AG08395 (cell line): ENCODE results near the gene ACTR3C.
A peak's percentile ranks its signal among the peaks of the same experiment; 100 is the strongest.

ENCODE experiments used
- DNase-seq: peaks from one replicate; pipeline ENCODE4 v3.0.0; 2012; ENCODE audit warnings: mixed read lengths, low spot score

The ACTR3C gene

DNA sequence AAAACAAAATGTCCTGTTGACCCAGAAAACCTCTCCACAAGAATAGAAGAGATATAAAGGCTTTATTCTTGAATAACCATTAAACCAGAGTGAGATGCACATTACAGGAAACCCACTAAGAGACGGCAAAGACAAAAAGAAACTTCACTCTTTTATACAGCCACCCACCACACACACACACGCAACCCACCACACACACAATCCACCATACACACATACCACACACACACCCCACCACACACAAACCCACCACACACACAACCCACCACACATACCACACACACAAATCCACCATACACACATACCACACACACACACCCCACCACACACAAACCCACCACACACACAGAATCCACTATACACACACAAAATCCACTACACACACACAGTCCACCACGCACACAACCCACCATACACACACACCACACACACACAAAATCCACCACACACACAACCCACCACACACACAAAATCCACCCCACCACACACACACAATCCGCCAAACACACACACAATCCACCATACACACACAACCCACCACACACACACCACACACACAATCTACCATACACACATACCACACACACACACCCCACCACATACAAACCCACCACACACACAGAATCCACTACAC is 35.8 kb upstream of the ACTR3C start:
- no peak for DNase-seq

DNA sequence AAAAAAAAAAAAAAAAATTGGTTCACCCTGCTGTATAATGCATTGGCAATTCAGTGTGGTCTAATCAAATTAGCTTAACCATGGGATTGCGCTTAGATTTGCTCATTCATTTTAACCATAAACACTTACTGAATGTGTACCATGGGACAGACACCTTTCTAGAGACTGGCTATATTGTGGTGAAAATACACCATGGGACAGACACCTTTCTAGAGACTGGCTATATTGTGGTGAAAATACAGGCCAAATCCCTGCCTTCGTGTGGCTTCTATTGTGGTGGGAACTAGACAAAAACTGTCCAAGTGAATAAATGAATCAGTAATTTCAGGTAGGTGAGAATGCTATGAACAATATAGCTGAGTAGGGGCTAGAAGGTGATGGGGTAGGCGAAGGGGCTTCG is 35.1 kb upstream of the ACTR3C start:
- no peak for DNase-seq

DNA sequence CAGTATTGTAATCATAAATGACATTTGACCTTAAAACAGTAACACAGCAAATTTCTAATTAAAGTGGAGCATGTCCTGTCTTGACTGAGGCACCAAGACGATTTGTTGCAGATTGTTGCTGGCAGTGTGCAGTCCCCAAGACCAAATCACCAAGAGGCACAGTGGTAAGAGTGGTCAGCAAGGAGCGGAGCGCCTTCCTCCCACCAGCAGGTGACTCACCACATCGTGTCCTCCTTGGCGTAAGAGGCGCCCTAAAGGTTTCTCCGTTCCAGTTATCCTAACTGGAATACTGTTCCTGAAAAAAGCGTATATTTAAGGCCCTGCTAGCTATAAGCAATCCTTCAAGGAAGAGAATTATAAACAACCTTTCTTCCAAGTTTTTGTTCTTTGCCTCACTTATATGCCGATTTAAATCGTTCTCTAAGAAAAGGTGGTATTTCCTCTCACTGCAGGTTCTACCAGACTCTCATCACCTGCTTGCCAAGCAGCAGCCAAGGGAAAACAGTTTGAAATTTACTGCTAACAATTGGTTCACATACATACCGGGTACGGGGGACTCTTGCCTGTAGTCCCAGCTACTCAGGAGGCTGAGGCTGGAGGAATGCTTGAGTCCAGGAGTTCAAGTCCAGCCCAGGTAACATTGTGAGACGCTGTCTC is 34.6 kb upstream of the ACTR3C start:
- no peak for DNase-seq

DNA sequence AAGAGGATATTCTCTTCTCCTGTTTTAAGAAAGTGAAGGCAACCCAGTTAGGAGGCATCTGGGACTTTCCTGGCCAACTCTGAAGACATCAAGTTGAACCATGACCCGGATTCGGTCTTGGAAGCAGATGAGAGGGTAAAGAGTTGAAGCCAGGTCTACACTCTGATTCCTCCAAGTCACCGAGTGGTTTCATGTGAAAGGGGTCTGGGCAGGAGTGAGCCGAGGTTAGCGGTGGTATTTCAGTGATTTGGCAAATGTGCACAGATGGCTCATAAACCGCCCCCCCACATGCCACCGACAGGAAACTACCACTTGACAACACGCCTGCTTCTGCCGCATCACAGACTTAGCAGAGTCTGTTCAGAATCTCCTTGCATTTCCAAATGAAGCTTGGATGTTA is 33.9 kb upstream of the ACTR3C start:
- no peak for DNase-seq

DNA sequence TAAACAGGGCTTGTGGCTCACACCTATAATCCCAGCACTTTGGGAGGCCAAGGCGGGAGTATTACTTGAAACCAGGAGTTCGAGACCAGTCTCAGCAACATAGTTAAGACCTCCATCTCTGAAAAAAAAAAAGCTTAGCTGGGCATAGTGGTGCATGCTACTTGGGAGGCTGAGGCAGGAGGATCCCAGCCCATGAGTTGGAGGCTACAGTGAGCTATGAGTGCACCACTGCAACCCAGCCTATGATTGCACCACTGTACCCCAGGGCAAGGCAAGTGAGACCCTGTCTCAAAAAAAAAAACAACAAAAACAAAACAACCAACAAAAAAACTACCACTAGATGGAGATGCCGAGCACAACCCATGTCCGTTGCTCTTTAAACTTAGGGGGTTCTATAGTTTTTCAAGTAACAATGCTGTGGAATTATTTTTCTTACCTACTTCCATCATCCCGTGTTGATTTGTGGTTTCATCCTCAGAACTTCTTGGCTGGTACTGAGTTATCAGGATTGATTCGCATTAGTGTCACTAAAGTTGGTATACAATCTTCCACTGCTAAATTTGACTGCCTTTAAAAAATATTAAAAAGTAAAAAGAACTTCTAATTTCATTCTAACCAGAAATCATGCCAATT is 33.0 kb upstream of the ACTR3C start:
- DNase-seq, result peak; percentile 49

DNA sequence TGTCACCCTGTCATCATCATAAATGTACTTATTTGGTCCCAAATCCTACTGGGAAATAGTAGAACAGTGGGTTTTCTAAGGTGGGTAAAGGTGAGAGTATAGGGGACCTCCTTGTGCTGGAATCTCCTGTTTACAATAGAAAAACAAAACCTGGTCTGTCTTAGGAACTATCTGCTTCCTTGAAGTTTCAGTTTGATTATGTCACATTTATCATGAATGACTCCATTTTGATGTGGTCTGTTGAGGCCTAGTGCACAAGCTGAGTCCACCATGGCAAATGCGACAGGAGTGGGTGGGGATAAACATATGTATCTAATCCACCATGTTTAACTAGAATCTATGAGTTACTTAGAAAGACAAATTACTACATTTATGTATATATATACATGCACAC is 32.3 kb upstream of the ACTR3C start:
- no peak for DNase-seq

DNA sequence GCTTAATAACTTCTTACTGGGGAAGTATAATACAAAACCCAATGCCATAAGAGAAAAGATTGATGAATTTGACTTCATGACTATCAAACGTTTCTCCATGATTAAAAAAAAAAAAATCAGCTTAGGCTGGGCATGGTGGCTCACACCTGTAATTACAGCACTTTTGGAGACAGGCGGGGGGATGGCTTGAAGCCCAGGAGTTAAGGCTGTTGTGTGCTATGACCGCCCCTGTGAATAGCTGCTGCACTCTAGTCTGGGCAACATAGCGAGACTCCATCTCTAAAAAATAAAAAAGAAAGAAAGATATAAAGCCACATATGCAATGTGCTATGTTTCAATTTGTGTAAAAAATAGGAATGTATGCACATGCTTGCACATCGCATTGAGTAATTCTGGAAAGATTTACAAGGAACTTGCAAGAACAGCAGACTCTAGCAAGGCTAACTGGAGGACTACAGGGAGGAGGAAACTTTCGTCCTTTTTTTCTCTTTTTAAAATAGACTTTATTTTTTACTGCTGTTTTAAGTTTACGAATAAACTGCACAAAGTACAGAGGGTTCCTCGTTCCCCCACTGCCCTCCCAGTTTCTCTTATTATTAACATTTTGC is 28.3 kb upstream of the ACTR3C start:
- DNase-seq, result no peak

DNA sequence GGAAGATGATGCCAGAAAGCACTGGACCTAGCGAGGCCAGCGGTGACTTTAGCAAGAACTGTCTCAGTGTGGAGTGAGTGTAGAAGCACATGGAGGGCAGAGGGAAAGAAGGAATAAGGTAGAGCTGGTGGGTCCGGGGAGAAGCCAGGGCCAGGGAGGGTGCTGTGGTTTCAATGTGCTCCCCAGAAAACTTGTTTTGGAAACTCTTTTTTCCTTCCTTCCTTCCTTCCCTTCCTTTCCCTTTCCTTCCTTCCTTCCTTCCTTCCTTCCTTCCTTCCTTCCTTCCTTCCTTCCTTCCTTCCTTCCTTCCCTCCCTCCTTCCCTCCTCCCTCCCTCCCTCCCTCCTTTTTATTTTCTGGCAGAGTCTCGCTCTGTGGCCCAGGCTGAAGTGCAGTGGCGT is 23.6 kb upstream of the ACTR3C start:
- DNase-seq, result no peak

DNA sequence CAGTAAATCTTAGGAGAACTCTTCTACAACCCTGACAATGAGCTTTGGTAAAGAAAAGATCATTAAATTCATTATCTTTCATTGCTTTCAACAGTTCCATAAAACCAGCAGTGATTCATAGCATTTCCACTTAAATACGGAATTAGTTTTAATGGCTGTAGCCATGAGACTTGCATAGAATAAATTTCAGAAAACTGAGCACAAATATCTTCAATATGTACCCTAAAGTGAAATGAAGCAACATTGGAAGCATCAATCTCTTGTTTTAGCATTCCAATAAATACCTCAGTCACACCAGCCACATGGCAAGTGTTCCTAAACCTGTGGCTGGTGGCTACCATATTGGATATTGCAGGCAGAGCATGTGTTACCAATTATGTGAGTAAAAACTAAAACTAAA is 21.7 kb upstream of the ACTR3C start:
- DNase-seq, result no peak

DNA sequence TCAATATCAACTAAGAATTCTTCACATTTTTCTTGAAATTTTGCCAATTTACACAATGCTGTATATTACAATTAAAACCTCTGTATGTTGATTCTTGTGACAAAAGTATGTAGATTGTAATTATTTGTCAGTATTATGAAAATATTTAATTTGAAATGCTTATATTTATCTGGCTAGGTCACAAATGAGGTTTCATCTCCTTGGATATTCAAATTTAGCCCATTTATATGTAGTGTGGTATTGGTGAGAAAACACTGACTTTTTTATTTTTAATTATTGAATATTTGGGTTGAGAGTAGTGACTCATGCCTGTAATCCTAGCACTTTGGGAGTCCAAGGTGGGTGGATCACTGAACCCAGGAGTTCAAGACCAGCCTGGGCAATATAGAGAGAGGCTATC is 21.0 kb upstream of the ACTR3C start:
- no peak for DNase-seq

DNA sequence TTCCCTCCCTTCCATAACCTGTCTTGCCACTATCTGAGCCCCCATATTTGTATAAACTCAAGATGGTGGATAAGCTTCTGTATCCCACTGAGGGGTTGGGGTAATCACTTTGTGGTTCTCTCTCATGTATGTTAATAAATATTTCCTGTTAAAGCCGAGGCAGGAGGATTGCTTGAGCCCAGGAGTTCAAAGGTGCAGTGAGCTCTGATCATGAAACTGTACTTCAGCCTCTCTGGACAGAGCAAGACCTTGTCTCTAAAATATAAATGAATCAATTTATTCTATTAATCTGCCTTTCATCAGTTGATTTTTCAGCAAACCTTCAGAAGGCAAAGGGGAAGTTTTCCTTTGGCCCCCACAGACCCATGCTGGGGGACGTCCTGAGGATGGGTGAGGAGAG is 19.9 kb upstream of the ACTR3C start:
- no peak for DNase-seq

DNA sequence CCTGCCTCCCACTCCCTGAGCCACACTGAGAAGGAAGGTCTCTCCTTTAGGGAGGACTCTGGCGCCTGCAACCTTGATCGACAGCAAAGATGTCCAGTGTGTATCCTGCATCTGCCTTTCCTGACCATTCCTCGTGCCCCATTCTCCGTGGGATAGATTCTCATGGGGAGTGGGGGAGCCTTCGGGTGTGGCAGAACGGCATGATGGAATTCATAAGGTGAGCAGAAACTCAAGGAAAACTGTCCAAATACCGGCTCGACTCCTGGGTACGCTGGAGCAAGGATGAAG is 18.7 kb upstream of the ACTR3C start:
- no peak for DNase-seq

DNA sequence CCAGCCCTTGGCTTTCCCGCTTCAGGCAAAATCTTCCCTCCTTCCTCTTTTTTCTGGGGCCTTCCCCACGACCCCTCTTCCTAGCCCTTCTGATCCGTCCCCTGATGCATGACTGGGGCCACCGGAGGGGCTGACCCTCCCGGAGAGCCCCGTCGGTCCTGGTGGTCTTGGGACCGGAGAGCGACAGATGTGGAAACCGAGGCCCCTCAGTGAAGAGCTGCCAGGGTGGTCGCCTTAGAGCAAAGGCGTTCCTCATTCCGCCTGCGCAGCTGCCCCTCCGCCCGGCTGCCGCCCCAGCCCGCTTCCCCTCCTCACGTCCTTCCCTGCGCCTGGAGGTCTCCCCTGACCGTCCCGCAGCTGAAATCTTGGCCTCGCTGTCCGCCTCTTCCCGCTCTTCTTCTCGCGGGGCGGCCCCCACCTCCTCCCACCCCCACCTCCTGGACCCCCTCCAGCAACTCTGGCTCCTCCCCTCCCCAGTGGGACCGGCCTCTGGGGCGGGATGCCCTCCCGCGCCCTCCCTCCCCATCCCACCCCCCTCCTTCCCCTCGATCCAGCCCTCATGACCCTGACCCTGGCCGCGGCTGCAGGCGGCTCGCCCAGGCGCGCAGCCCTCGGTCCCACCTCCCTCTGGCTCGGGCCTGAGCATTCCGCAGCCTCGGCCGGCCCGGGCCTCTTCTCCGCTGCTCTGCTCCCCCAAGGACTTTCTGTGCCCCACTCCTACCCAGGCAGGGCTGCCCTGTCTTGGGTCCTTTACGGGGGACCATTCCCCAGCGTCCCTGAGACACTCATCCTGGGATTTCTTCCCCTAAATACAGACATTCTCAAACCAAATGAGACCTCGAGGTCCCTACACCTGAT is 18.1 kb upstream of the ACTR3C start, which contains the start of gene RARRES2:
TSS of gene RARRES2 (minus strand) at position 367 of the 858 bp plus-strand sequence. CDS start 1,020 bp downstream, outside the sequence.
- DNase-seq, result no peak

DNA sequence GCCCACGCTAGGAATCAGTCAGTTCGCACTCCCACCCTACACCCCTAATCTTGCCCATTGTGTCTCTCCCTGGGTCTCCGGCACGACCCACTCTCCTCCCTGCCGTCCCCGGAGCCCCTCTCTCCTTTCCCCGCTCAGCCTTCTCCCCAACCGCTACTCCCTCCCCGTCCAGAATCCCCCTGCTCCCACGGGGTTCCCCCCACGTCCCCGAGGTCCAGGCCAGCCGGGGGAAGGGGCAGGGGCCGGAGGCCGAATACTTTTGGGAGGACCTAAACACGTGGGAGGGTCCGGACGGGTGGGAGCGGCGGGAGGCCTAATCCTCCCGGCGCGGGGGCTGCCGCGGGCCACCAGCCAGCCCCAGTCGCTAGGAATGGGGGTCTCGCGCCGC is 17.5 kb upstream of the ACTR3C start:
- DNase-seq, result no peak

DNA sequence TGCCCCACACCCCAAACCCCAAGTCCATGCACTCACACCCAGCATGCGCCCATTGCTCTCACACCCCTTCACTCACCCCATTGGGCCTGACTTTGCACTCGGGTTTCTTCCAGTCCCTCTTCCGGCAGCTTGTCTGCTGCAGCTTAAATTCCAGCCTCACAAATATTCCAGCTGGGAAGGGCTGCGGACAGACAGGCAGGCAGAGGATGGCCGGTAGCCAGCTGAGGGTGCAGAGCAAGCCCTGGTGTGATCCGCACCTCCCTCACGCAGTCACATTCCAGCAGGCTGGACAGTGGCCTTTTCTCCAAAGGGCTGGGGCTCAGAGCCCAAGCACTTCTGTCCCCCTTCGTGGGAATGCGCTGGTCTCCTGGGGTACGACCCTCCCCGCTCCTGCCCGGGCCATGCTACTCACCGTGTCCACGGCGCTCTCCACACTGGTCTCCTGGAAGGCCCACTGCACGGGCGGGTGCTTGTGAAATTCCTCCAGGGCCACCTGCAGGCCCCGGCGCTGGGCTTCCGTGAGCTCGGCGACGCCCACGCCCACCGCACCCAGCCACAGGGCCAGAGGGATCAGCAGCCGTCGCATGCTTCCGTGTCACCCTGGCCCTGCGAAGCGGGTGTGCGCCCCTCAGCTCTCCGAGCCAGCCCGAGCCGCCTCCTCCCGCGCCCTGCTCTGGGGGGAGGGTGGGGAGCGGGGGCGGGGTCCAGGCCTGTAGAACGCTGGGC is 16.8 kb upstream of the ACTR3C start:
- DNase-seq, result peak; percentile 63

DNA sequence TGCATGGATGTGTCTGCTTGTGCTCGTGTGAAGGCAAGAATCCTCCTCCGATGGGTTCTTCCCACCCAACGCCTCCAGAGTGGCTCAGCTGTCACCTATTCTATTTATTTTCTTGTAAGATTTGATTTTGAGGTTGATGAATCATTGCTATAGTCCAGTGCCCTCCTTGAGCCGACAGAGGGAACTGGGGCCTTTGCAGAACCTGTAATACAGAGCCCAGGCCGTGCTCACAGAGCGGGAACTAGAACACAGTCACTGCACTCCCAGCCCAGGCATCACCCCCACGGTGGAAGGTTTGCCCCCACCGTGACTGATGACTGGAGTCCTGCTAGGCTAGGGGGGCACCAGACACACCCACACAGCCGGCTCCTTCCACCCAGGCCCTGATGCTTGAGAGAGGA is 16.1 kb upstream of the ACTR3C start:
- DNase-seq, result no peak

DNA sequence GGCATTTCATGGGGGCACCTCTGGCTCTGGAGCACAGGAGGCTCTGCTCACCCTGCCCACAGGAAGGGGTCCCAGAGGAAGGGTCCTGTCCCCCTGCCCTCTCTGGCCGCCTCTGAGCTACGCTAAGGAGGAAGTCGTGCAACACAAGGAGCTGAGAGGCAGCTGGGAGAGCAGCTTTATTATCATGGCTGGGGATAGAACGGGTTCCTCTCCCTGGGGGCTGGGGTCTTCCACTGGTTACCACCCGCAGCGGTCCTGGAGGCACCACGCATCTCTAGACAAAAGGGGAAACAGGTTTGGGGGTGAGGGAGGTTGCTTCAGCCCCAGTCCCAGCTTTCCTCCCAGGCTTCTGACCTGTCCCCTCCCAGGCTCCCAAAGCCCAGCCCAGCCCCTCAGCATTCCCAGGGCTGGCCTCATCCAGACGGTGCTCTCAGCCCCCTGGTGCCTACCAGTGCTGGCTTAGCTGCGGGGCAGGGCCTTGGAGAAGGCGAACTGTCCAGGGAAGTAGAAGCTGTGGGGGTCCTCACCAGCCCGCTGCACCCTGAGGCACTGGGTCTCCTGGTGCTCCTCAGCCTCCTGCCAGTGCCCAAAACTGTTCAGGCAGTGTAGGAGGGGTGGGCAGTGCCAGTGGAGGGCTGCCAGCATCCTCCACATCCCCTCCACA is 15.0 kb upstream of the ACTR3C start:
- DNase-seq, result no peak

DNA sequence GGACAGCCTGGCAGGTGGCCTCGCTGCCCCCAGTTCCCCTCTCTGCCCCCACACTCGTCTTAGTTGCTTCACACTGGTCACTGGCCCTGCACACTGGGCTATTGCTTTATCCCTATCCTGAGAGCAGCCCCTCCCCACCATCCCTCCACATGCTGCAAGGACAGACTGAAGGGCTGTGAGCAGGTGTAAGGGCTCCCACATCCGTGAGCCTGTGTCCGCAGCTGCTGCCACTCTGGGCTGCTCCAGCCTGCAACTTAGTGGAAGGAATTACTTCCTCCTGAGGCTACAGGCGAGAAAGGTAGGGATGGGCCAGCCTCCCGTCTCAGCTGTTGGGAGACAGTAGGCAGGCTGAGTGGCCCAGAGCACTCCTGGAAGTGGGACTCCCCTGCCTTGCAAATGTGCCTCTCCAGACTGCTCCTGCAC is 14.3 kb upstream of the ACTR3C start:
- no peak for DNase-seq

DNA sequence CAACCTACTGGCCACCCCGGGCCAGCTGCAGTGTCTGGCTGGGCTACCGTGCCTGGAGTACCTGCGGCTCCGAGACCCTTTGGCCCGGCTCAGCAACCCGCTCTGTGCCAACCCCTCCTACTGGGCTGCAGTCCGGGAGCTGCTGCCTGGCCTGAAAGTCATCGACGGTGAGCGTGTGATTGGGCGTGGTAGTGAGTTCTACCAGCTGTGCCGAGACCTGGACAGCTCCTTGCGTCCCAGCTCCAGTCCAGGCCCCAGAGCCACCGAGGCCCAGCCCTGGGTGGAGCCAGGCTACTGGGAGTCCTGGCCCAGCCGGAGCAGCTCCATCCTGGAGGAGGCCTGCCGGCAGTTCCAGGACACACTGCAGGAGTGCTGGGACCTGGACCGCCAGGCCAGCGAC is 13.8 kb upstream of the ACTR3C start:
- no peak for DNase-seq

DNA sequence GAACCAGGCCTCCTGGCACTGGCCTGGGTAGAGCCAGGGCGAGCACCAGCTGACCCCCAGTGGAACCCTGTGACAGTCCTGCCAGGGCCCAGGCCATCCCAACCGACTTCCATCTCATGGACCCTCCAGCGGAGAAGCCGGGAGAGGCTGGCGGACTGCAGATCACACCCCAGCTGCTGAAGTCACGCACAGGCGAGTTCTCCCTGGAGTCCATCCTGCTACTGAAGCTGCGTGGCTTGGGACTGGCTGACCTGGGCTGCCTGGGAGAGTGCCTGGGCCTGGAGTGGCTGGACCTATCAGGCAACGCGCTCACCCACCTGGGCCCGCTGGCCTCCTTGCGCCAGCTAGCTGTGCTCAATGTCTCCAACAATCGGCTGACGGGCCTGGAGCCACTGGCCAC is 13.4 kb upstream of the ACTR3C start:
- DNase-seq, result no peak

DNA sequence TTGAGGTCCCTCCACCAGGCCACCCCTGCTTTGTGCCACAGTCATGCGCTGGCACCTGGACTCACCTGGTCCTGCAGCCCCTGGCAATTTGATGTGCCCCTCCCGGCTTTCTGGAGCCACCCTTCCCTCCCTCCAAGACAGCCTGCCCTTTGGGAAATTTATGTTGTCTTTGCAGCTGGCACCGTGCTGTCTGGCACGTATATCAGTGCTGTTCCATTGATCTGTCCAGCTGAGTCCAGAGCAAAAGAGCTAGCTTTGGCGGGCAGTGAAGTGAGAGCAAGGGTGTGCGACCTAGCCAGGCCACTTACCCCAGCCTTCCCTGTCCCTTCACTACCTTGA is 12.4 kb upstream of the ACTR3C start:
- no peak for DNase-seq
